Adrenal gland (tissue), 12 donors: ENCODE measurements around the gene STAT1. TPM values are rescaled to one million over a fixed set of nuclear protein-coding genes. Genes with fewer than 3 reads are reported as not detected.

Experiments used
- DNase-seq, 7 donors: peaks; one replicate each; pipeline ENCODE4 v3.0.0-alpha.2; 2019 to 2020
- H3K27ac ChIP-seq, 5 donors: fragments of 200-600 bp; sonication (generic) in 4 of 5; 1 replicate in 3 of 5; 2 replicates in 2 of 5; pipeline versions ENCODE4 v1.5.1 to v1.8.0; 2016 to 2020; ENCODE audit warnings: mild to moderate bottlenecking in 1 of 5
- H3K27me3 ChIP-seq: fragments of 200-600 bp; 2 replicates; pipeline ENCODE4 v1.8.0; 2021
- H3K36me3 ChIP-seq, 2 donors: fragments of 200-600 bp; replicated peaks in 1 of 2; 1 replicate in 1 of 2; 2 replicates in 1 of 2; pipeline versions ENCODE4 v1.5.1 to v1.8.0; 2018 to 2022
- H3K4me1 ChIP-seq, 2 donors: fragments of 200-600 bp; replicated peaks in 1 of 2; 1 replicate in 1 of 2; 2 replicates in 1 of 2; pipeline versions ENCODE4 v1.5.1 to v1.8.0; 2018 to 2021
- H3K4me3 ChIP-seq, 4 donors: fragments of 200-600 bp; sonication (generic) in 3 of 4; one replicate each; pipeline ENCODE4 v1.5.1; 2016 to 2018
- H3K9me3 ChIP-seq, 3 donors: fragments of 200-600 bp; sonication (generic) in 1 of 3; replicated peaks in 1 of 3; 1 replicate in 2 of 3; 2 replicates in 1 of 3; pipeline versions ENCODE4 v1.5.1 to v1.8.0; 2016 to 2021
- POLR2A ChIP-seq, 2 donors: fragments of 450-650 bp; IDR thresholded peaks; one replicate each; pipeline ENCODE4 v1.6.1; 2017; ENCODE audit warnings: antibody characterized with exemption in 2 of 2, mild to moderate bottlenecking in 2 of 2, moderate library complexity in 1 of 2
- WGBS, 4 donors: extraction: QIAGEN DNeasy Blood & Tissue Kit in 2 of 4; methylation state at CpG; one replicate each; pipeline versions ENCODE4 v1.1.5 to v1.1.7; 2013 to 2017; 5-methylcytosine and 5-hydroxymethylcytosine counted together
- intact Hi-C, 2 donors: fragments of 100-400 bp; cut with DNase I; formaldehyde crosslinking; loops; one replicate each; pipeline versions ENCODE4 v1.14.1 to v1.15.0; 2022 to 2023
- polyA plus RNA-seq, 3 donors: library from polyadenylated mRNA; stranded (reverse); fragments of 200-250 nt in 2 of 3; fragments of 350-450 nt in 1 of 3; fragmentation: Illumina TruSeq in 1 of 3; extraction: RNeasy Lipid Tissue Mini Kit (QIAGEN cat#74804) in 1 of 3; gene quantifications; one replicate each; pipeline ENCODE4 v1.2.3, GENCODE V29; 2013 to 2014
- total RNA-seq, 9 donors: library from RNA; depleted of rRNA in 4 of 9; stranded (reverse); fragments of >200 nt in 4 of 9; fragments of 120-200 nt in 1 of 9; fragmentation: NEBNext Ultra II Directional in 1 of 9; extraction: Animal tissue kit (Norgen Biotek cat#: 25700) in 1 of 9; gene quantifications; one replicate each; pipeline versions ENCODE4 v1.1.0 to v1.2.4, GENCODE V29; 2013 to 2023
- TF ChIP-seq, protein P1 (sequence below), 6 experiments: fragments of 450-650 bp in 4 of 6; fragments of 200-600 bp in 2 of 6; sonication (generic) in 1 of 6; IDR thresholded peaks; 1 replicate in 5 of 6; 2 replicates in 1 of 6; pipeline versions ENCODE4 v1.5.1 to v1.8.0; 2016 to 2021; ENCODE audit warnings: antibody characterized with exemption in 6 of 6, mild to moderate bottlenecking in 2 of 6, moderate library complexity in 1 of 6
- donor health status: healthy with polysubstance abuse.
- donor health status: Bipolar disorder and iron deficiency.
- donor health status: DM: yes; HTN: yes; CAD: no.
- donor health status: DM: no; HTN: no; CAD: no.
- donor health status: DM: no; HTN: no; CAD: no.
- donor health status: DM: yes; HTN: yes; CAD: no.

The STAT1 gene
- total and polyA plus RNA-seq, 12 donors, result 11.9 to 165 (median 75.6) TPM

DNA sequence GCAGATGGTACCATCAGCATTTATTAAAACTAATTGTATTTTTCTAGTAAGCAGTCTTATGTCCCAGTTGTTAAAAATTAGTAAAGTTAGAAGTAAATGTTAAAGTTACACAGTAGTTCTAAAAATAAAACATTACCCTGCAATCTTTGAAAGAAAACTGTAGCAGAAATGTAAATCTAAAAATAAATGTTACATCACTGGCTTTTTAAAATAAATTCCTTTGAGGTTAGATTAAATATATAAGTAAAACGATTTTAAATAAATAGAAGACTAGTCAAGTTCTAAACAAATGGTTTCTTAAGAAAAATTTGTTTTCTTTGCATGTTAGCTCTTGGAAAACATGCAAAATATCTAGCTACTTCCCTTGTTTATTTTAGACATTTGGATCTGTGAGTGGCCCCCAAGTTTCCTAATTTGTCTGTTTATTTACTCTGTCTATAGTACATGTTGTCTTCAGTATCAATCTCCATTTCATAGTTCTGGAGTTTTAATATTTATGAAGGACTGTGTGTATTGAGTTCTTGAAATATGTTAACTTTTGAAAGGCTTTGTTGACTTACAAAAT is 75.1 kb downstream of the STAT1 start:
- no peak for DNase-seq
- Histone ChIP-seq H3K9me3 (peaks cover 0 to 9% (median 0%) of the 10 kb centered on the region in 3 donors), H3K27me3 (no peaks in the 10 kb centered on the region), H3K4me1 (peaks cover 23 to 54% of the 10 kb centered on the region in 2 donors), H3K27ac (no peak overlapping the region), H3K36me3 (no peaks in the 10 kb centered on the region), H3K4me3 (no peak overlapping the region)
- intact Hi-C loops, result no loop called here
- TF ChIP-seq POLR2A (IDR thresholded peaks at IDR 0.05), result no peak
- TF ChIP-seq, protein P1, sequence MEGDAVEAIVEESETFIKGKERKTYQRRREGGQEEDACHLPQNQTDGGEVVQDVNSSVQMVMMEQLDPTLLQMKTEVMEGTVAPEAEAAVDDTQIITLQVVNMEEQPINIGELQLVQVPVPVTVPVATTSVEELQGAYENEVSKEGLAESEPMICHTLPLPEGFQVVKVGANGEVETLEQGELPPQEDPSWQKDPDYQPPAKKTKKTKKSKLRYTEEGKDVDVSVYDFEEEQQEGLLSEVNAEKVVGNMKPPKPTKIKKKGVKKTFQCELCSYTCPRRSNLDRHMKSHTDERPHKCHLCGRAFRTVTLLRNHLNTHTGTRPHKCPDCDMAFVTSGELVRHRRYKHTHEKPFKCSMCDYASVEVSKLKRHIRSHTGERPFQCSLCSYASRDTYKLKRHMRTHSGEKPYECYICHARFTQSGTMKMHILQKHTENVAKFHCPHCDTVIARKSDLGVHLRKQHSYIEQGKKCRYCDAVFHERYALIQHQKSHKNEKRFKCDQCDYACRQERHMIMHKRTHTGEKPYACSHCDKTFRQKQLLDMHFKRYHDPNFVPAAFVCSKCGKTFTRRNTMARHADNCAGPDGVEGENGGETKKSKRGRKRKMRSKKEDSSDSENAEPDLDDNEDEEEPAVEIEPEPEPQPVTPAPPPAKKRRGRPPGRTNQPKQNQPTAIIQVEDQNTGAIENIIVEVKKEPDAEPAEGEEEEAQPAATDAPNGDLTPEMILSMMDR (IDR thresholded peaks at IDR 0.05), result no peak
- 26 to 44% (median 35%) methylated on average over 1 of the region's 1 CpG for WGBS, 4 donors

DNA sequence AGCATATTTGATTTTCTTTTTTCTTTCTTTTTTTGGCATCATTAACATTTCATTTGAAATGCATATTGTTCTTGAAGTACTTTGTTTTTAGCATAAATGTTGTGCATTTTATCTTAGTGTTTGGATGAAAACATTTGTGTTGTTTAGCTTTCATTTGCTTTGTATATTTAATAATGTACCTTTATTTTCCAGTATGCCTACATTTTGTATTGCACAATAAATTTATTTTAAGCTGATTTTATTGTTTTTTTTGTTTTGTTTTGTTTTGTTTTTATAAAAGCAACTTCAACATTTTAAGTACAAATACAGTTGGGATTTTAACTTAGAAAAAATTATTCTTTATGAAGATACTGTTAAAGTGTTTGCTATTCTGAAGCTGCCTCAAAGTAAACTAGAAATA is 78.9 kb downstream of the STAT1 start:
- H3K9me3 ChIP-seq, result peaks cover 0 to 1% (median 0%) of the 10 kb centered on the region in 3 donors
- H3K27me3 ChIP-seq, result no peaks in the 10 kb centered on the region
- DNase-seq, result no peak
- H3K36me3 ChIP-seq, result peaks cover 0 to 8% of the 10 kb centered on the region in 2 donors
- intact Hi-C loops, result no loop called here
- H3K4me1 ChIP-seq, result peaks cover 15 to 45% of the 10 kb centered on the region in 2 donors
- no peak overlapping the region for H3K27ac ChIP-seq
- TF ChIP-seq POLR2A (IDR thresholded peaks at IDR 0.05), result no peak
- TF ChIP-seq, protein P1 (IDR thresholded peaks at IDR 0.05), result no peak
- H3K4me3 ChIP-seq, result no peak overlapping the region

DNA sequence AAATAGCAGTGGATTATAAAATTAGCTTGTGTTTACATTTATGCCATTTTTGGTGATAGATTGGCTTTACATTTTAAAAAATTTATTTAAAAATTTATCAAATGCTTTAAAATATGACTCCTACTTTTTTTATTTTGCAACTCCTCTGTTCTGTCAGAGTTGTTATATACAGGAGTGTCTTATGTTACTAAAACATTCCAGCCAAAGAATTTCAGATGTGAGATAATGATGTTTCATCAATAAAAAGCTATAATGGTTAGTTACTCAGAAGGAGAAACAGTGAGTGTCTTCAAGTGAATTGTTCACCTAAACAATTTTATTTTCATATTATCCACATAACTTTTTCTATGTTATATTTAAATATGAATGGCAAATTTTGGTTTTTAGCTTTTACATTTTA is 80.6 kb downstream of the STAT1 start:
- Histone ChIP-seq H3K27me3 (no peaks in the 10 kb centered on the region), H3K4me3 (no peak overlapping the region), H3K9me3 (no peaks in the 10 kb centered on the region), H3K4me1 (peaks cover under 1 to 28% of the 10 kb centered on the region in 2 donors), H3K27ac (no peak overlapping the region), H3K36me3 (peaks cover 0 to 21% of the 10 kb centered on the region in 2 donors)
- no peak for DNase-seq
- no peak for TF ChIP-seq POLR2A (IDR thresholded peaks at IDR 0.05)
- intact Hi-C loops, result no loop called here

DNA sequence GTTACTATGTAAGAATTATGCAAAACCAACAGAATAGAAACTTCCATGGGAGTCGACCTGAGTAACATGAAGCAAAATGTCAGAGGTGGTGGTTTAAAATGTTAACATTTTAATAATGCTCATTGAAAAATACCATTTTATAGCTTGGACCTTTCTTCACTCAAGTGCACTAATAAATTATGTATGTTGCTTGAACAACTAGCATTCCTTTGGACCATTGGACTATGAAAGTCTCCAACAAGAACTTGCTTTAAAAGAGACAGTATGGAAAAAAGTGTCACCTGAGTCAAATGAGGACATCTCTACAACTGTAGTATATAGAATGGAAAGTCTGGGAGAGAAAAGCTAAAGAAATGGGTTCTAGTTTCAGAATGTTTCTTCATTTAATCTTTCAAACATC is 81.5 kb downstream of the STAT1 start:
- WGBS, 4 donors, result 78 to 95% (median 91%) methylated on average over 1 of the region's 1 CpG
- no peaks in the 10 kb centered on the region for H3K9me3 ChIP-seq
- H3K36me3 ChIP-seq, result peaks cover 0 to 29% of the 10 kb centered on the region in 2 donors
- no peaks in the 10 kb centered on the region for H3K27me3 ChIP-seq
- no peak overlapping the region for H3K4me3 ChIP-seq
- no peak for DNase-seq
- intact Hi-C loops, result no loop called here
- peaks cover 0 to 27% of the 10 kb centered on the region in 2 donors for H3K4me1 ChIP-seq
- TF ChIP-seq, protein P1 (IDR thresholded peaks at IDR 0.05), result no peak
- TF ChIP-seq POLR2A (IDR thresholded peaks at IDR 0.05), result no peak
- no peak overlapping the region for H3K27ac ChIP-seq

DNA sequence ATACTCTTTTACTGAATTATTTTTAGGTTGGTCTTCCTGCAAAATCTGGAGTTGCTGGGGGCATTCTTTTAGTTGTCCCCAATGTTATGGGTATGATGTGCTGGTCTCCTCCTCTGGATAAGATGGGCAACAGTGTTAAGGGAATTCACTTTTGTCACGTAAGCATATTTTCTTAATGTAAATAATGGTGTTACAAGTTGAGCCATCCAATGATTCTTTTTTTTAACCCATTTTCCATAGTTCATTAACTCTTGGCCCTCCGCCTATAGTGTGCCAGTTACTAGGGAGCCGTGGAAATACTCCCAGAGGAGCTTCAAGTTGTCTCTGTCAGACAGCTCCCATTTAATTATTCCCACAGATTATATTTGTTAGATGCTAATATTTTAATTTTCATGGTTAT is 83.6 kb downstream of the STAT1 start:
- H3K36me3 ChIP-seq, result peaks cover 0 to 45% of the 10 kb centered on the region in 2 donors
- H3K9me3 ChIP-seq, result no peaks in the 10 kb centered on the region
- H3K4me1 ChIP-seq, result peaks cover 7 to 32% of the 10 kb centered on the region in 2 donors
- 97 to 99% (median 99%) methylated on average over 3 of the region's 3 CpGs for WGBS, 4 donors
- H3K27me3 ChIP-seq, result no peaks in the 10 kb centered on the region
- TF ChIP-seq, protein P1 (IDR thresholded peaks at IDR 0.05), result no peak
- TF ChIP-seq POLR2A (IDR thresholded peaks at IDR 0.05), result no peak
- no peak for DNase-seq
- H3K27ac ChIP-seq, result peak overlapping the region in 1 of 5 donors; percentile 24
- intact Hi-C loops, result no loop called here
- no peak overlapping the region for H3K4me3 ChIP-seq
